HG03097 (cell line): ENCODE measurements around the gene PRR5L.

Experiments used
- ATAC-seq: cut with Tn5 transposase; IDR thresholded peaks from one replicate; pipeline ENCODE4 v1.9.1; 2021; ENCODE audit not compliant: unreplicated experiment, low FRiP score

PRR5L gene

DNA sequence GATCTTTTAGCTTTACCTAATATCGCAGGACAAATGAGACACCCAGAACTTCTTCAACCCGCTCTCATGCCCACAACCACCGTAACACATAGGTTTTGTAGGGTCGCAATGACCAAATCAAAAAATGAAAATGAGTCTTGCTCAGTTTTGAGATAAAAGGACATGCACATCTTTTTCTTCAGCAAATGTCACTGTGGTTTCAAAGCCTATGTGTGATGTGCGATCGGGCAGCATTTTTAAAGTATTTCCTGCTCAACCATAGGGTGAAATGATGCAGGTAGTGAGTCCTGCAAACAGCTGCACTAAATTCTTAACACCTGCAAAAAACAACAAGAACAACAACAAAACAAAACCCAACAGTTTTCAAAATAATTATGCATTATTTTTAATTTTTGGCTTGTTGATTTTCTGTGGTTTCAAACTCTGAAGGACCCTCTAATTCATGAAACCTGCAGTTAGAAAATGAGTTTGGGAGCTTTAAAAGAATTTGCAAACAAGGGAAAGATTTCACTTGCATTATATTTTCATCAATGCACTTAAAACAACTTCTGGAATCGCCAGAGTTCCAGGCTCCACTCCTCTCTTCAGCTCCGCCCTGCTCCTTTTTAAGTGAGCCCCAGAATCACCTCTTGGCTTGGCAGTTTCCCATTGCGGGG, 79.4 kb downstream of the PRR5L start:
- ATAC-seq, result no peak

DNA sequence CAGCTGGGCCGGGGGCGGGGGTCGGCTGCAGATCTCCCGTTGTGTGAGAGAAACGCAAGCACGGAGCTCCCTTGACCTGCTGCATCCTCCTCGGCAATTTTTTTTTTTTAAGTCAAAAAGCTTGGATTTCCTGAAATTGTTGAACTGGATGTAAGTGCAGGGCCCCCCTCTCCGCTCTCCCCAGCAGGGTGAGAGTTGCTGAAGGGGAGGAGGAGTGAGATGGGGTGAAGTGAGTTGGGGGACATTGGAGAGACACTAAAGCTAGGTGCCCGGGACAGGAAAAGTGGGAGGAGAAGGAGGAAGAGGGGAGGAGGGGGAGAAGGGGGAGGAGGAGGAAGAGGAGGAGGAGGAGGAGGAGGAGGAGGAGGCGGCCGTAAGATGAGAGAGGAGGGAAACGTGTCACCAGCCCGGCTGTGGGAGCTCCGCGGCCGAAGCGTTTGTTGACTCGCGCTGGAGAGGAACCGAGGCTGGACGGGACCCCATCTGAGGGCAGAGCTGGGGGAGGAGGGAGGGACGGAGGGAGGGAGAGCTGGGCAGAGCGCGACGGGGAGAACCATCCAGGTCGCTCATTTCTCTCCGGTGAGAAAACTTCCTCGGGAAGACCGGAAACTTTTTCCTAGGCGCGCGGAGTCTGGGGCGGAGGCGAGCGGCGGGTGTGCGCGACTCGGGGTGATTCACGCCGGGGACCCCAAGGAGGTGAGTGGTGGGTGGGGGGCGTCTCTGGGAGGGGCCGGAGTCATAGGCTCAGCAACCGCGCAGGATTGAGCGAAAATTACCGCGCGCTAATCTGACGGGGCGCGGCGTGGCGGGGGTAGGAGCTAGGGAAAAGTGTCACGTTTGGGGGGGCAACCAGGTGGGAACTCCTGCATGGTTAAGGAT, 80.2 kb downstream of the PRR5L start:
- no peak for ATAC-seq

DNA sequence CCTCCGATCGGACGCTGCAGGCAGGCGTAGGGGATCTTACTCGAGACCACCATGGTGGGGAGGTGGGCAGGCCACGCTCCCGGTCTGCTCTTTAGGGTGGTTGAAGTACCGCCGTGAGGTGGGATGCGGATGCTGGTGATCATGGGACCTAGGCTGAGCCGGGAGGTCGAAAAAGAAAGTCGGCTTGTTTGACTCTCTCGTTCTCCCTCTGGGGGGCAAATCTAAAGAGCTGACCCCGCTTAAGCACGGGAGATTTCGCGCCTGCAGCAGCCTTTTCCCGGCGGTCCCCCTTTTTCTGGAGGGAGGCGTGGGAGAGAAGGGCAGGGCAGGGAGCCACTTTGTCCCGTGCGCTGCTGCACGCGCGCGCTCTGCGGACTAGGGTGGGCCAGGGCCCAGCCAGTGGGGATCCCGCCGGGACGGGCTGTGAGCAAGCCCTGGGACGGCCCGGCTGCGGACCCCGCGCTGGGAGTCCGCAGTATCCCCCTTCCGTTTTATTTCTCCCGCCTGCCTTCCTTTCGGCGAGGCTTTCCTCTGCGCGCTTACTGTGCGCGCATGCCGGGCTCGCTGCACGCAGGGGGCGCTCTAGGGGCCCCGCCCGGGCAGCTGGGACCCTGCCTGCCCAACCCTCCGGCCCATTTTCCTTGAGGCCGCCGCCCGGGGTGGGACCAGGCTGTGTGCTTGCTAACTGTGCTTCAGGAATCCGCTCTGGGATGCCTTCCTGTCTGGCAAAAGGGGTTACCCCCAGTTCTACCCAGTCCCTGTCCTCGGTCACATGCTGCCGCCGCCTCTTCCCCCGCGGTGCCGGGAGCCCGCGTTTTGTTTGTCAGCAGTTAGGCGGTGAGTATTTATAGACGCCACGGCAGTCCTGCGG, 81.0 kb downstream of the PRR5L start:
- no peak for ATAC-seq

DNA sequence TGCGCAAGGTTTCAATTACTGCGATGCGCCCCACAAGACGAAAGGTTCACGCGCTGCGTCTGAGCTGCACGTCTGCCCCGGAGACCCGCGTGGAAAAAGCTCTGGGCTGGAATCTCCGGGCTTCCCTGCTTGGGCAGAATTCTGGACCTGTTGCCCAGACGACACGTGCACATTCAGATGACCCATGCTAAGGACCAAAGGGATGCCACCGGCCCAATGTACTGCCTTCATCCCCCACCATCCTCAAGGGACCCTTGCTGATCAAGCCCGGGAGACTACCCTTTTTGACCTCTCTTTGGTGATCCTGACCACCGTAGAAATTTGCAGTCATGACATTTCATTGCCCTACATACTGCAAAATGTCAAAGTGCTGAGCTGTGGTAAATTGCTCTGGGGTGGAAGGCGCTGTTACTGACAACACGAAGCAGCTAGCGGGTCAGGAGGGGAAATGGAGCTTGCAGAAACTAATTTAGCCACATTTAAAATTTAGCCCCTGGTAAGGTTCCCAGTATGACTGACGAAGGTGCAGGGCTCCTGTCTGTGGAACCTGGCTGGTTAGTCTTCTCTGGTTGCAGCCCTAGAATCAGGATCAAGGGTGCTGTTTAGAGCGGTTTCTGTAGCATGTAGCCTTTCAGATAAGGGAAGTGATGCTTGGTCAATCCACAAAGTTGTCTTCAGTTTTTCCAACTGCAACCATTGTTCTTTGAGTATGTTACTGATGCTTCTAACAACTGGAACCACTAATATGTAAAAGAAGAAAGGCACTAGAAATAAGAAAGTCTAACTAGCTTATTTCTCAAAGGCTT, 81.9 kb downstream of the PRR5L start:
- no peak for ATAC-seq

DNA sequence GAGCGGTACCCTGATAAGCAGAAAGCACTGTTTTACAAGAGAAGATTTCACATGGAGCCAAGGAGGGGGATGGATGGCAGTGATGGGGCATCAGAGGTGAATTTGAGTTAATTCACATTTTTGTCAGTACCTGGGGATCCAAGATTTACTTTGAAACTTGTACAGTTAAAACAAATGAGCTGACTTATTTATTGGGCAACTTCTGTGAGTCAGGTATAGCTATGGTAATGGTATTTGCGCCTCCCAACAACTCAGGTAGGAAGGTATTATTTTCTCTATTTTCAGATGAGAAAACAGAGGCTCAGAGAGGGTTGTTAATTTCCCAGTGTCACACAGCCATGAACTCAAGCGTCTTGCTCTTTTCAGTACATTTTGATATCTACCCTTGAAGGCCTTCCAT, 83.6 kb downstream of the PRR5L start:
- no peak for ATAC-seq

DNA sequence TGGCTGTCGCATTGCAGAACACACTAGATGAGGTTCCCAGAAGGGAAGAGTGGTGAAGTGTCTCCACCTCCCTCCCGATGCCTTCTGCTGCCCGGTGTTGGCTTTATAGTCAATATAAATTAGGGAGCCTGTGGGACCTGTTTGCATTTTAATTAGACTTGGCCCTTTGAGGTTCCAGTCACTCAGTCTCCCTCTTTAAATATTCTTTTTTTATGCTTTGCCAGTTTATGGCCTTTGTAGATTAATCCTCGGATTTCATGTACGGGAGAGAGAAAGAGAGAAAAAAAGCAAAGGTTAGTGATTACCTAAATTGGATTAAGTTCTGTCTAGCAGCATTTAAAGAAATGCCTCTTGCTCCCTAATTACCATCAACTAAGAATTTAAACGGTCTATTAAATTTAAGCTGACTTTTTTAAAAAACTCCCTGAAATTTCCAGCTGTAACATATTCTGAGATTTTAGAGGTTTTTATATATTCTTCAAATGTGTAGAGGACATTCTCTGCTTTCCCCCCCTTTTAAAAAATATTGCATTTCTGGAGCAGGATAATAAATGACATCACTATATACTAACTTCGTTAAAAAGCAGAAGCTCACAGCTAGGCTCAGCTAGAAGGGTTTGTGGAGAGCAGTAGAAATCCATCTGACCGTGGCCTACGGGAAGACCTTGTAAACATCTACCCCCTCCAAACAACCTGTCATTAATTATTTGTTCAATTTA, 84.4 kb downstream of the PRR5L start:
- ATAC-seq, result no peak

DNA sequence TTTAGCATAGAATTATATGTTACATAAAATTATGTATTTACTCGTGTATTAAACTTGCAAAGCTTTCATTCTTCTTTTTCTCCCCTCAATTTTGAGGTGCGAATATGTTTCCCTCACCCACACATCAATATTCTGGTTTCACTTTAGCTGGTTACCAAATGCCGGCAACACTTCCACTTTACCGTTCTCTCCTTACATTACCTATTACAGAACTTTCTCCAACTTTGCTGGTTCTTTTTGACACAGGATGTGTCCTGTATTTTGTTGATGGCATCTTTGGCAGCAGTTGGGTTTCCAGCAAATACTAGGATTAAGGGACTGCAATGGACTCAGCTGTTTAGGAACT, 84.9 kb downstream of the PRR5L start:
- no peak for ATAC-seq

DNA sequence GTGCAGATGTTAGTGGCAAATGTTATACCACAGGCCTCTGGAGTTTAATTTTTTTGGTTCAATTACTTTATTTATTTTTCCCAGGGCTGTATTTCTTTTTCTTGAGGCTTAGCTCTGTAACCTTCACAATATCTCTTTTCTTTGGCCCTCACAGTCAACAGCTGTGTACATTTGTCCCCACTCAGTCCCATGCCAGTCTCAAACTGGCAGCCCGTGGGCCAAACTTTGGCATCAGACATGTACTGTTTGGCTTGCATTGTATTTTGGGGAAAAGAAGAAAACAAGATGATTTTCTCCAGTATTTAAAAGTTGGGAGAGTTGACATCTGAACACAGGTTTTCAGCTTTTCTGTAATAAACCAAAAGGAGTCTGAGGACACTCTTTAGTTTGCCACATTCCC, 87.1 kb downstream of the PRR5L start:
- no peak for ATAC-seq

DNA sequence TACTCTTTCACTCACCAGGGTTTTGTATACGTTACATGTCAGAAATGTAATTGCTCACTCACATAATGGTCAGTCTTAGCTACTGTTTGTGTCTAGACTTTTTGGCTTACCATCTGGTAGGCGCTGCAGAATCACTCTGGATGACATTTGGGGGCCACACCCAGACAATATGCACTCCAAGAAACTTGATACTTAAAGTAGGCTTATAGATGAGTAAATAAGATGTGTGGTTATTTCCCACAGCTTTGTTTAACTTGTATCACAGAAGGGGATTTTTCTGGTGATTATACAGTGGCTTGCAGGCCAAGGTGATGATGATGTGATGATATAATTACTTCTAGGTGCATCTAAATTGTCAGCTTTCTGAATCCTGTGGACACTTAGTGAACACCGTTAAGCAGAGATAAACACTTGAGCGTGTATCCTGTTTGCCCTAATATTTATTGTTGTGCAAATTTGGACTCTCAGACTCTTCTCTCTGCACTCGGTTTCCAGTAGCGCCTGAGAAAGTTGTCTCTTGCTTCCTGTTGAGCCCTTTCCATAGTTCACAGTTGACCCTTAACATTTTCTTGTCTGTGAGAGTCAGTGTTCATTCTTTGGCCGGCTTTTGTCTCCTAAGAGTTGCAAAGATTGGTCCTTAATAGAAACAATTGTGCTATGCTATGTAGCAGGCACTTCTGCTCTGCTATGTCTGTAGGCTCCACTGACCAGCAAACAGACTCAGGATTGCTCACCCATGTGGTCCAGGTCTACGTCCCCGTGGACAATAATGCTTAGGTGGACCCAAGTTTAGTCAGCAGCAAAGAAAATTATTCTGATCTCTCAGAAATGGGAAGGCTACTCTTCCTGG, 89.3 kb downstream of the PRR5L start:
- ATAC-seq, result no peak

DNA sequence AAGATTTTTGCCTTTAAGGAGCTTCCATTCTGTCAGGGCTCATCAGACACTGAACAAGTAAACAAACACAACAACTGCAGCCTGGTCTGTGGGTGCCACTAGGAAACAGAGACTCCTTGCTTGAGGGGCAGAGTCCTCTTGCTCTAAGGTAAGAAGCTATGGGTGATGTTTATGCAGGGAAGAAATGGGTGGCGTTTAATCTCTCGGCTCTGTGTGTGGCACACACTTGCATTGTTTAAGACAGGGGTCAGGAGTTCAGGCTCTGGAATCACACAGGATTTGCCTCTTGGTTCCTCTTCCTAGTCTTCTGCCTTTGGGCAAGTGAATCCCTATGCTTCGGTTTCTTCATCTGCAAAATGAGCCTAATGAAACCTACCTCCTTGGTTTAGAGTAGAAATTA, 90.3 kb downstream of the PRR5L start:
- ATAC-seq, result no peak

DNA sequence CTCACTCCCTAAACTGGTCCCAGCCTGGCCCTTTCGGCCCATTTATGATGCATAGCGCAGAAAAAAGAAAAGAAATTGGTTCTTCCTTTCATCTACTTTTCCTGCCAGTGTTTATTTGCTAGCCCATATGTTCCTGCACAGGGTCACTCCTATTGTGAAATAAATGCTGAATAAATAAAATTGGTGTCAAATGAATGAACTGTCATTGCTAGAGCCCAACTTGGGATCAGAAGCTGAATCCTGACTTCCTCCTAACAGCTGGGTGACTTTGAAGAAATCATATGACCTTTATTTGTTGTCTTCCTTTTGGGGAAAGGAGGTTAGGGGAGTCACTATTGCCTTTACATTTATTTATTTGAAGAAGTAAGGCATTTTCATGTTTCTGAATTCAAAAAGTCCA, 92.0 kb downstream of the PRR5L start:
- no peak for ATAC-seq

DNA sequence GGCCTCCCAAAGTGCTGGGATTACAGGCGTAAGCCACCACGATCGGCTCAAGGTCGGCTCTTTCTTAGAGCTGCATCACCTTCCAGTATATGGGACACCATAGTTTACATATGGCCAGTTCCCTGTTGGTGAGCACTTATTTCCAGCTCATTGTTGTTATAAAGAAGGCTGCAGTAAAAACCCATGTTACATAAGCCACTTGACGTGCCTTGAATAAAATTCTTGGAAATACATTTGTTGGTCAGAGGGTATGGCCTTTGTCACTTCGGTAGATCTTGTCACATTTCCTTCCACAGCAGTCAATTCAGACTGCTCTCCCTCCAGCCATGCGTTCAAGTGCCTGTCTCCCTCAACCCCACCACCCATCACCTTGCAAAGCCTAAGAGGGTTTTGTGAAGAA, 92.9 kb downstream of the PRR5L start:
- ATAC-seq, result no peak

DNA sequence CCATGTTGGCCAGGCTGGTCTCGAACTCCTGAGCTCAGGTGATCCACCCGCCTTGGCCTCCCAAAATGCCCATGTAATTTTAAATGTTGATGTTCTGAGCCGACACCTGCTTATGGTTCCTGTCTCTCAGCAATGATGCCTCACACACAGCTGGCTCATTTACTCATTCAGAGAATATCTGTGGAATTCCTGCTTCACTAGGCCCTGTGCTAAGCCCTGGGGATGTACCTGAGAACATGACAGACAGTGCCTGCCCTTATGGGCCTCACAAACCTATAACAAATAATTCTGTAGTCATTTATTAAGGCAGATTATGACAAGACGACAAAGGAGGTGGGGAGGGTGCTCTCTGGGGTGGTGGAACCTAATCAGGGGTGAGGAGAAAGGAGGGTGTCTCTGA, 93.7 kb downstream of the PRR5L start:
- ATAC-seq, result no peak

DNA sequence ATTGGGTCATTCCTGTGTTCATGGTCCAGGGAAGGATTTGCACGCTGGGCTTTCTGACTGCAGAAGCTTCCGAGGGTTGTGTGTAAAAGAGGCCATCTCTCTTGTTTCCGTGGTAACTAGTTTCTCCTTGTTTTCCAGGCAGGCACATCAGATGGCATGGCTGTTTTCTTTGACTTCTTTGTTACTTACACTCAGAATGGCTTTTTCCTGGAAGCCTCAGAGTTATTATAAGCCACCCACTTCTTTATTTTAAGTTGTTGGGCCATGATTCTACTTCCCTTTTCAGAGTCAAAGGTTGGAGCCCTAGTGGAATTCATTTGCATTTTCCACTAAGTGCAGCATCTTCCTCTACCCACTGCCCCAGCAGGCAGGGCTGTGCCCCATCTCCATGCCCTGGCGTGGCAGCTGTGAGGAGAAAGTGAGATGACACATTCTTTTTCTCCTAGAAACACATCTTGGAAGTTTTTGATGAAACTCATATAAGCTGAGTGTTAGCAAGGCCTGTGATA, 94.9 kb downstream of the PRR5L start:
- ATAC-seq, result no peak

DNA sequence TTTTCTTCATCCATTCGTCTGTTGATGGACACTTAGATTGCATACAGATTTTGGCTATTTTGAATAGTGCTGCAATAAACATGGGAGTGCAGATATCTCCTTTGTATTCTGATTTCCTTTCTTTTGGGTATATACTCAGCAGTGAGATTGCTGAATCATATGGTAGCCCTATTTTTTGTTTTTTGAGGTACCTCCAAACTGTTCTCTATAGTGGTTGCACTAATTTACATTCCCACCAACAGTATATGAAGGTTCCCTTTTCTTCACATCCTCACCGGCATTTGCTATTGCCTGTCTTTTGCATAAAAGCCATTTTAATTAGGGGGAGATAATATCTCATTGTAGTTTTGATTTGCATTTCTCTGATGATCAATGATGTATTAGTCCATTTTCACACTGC, 96.1 kb downstream of the PRR5L start:
- ATAC-seq, result no peak

DNA sequence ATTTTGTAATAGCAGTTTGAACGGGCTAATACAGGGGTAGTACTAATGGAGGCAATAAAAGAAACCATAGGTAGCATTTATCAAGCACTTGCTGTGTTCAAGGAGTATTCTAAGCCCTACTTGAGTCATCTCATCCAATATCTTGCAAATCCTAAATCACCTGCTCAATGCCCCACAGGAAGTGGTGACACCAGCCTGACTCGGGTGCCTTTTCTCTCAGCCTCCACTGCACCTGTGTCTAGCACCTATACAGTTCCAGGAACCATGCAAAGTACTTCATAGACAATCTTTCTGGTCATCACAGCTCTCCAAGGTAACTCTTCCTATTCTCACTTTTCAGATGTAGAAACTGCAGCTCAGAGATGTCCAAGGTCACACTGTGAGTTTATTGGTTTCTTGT, 98.0 kb downstream of the PRR5L start:
- ATAC-seq, result no peak

DNA sequence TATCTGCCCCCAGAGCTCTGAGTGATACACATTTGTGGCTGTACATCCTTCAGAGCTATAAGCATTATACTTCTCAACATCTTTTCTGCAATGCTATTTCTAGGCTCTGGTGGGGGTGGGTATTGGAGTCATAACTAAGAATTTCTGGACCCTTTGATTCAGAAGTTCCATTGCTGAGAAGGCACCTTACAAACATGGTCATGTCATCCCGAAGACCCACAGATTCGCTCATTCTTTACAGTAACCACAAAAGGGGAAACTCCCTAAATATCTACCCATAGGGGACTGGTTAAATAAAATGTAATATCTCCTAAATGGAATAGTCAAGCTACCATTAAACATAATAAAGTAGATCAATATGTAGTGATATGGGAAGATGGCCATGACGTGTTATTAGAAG, 98.8 kb downstream of the PRR5L start:
- ATAC-seq, result no peak

DNA sequence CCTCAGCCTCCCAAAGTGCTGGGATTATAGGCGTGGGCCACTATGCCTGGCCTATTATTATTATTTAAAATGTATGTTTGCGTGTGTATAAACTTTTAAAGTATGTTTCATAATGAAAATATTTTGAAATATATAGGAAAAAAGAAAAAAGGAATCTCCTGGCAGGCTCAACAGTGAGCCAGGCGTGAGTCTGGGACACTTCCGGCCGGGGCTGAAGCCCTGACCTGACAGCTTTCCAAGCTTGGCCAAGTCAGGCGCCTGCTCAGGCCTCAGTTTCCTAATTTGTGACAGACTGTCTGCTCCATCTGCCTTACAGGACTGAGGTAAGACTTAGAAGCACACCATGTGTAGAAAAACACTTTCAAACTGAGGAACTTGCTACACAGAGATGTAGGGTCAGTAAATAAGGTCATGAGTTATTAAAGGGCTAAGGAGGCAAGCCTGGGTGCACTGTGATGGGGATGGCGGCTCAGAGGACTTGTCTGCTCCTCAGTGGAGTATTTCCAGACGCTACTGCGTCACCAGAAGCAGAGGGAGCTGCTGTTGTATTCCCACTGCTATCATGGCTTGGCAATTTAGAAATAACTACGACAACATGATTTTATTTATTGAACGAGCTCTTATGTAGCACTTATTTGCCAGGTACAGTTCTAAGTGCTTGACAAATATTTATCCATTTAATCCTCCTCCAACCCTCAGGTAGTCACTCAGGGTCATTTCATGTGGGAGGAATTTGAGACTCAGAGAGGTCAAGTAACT, 100.1 kb downstream of the PRR5L start:
- no peak for ATAC-seq
